K562 (cell line): ENCODE data around the gene COL28A1. TPM values are rescaled to one million over a fixed set of nuclear protein-coding genes. Genes with fewer than 3 reads are reported as not detected.

Experiments
- ATAC-seq: fragments of 200-7000 bp; cut with Tn5 transposase; 3 replicates; pipeline ENCODE4 v1.9.1; 2020; ENCODE audit warnings: moderate library complexity
- BruUV-seq: library from RNA; stranded (reverse); fragments of 400-500 nt; replicated peaks from 2 replicates; lab custom pipeline; 2021; lab: Mats Ljungman, UMichigan
- CTCF ChIA-PET: fragments of 300-600 bp; formaldehyde crosslinking; extraction: SDS; loops from one replicate; lab custom pipeline; 2021; ENCODE audit warnings: low intra/inter-chr PET ratio; lab: Yijun Ruan, JAX
- POLR2A ChIA-PET: fragments of 300-600, 350-650 bp; sonication (Branson Sonifier 250); formaldehyde crosslinking; extraction: SDS; loops from one replicate; lab custom pipeline; 2021; ENCODE audit warnings: antibody characterized with exemption, inconsistent platforms; lab: Yijun Ruan, JAX
- DNase-seq, 4 experiments: peaks; one replicate each; pipeline versions ENCODE4 v3.0.0 to v3.0.0-alpha.2; 2011 to 2018; ENCODE audit warnings: low spot score in 3 of 4, mixed read lengths in 3 of 4; ENCODE audit errors: extremely low read depth in 1 of 4
- FAIRE-seq: peaks from 2 replicates; lab custom pipeline; 2011; peaks lifted over from hg19 to GRCh38; lab: Jason Lieb, UNC
- H2AFZ ChIP-seq: 2 replicates; pipeline ENCODE4 v1.6.0; 2011; ENCODE audit warnings: low read depth, low read length, control low read depth, inconsistent platforms
- H3K27ac ChIP-seq: fragments of 200-600 bp; 3 replicates; pipeline ENCODE4 v1.8.0; 2011; ENCODE audit warnings: low read depth, mild to moderate bottlenecking, control low read depth, inconsistent platforms, low read length, moderate library complexity, mixed read lengths; ENCODE audit errors: extremely low read depth
- H3K27me3 ChIP-seq, 2 experiments: fragments of 300-600 bp in 1 of 2; 2 replicates in 1 of 2; 3 replicates in 1 of 2; pipeline versions ENCODE4 v1.6.0 to v1.8.0; 2011; ENCODE audit warnings: inconsistent platforms in 2 of 2, low read length in 2 of 2, mild to moderate bottlenecking in 1 of 2, mixed read lengths in 1 of 2, moderate library complexity in 1 of 2; ENCODE audit not compliant: control insufficient read depth in 2 of 2, insufficient read depth in 2 of 2
- H3K36me3 ChIP-seq: fragments of 300-600 bp; 3 replicates; pipeline ENCODE4 v1.8.0; 2011; ENCODE audit warnings: mild to moderate bottlenecking, low read length, inconsistent platforms; ENCODE audit not compliant: control insufficient read depth, insufficient read depth
- H3K4me1 ChIP-seq, 2 experiments: fragments of 200-600 bp in 1 of 2; replicated peaks in 1 of 2; 2 replicates in 1 of 2; 3 replicates in 1 of 2; pipeline versions ENCODE4 v1.5.1 to v1.8.0; 2011; ENCODE audit warnings: inconsistent platforms in 2 of 2, low read length in 2 of 2, mild to moderate bottlenecking in 1 of 2, mixed read lengths in 1 of 2, moderate library complexity in 1 of 2; ENCODE audit not compliant: control insufficient read depth in 2 of 2, insufficient read depth in 2 of 2
- H3K4me2 ChIP-seq: 2 replicates; pipeline ENCODE4 v1.6.1; 2011; ENCODE audit warnings: low read length, control low read depth, inconsistent platforms, mixed read lengths; ENCODE audit not compliant: insufficient read depth
- H3K4me3 ChIP-seq: fragments of 200-600 bp; sonication (generic), shearing (Covaris generic); 2 replicates; pipeline ENCODE4 v1.5.1; 2016; ENCODE audit warnings: control low read depth, inconsistent platforms
- H3K79me2 ChIP-seq: fragments of 200-600 bp; 3 replicates; pipeline ENCODE4 v1.8.0; 2011; ENCODE audit warnings: low read length, inconsistent platforms; ENCODE audit not compliant: control insufficient read depth, insufficient read depth
- H3K9ac ChIP-seq, 2 experiments: 2 replicates each; pipeline versions ENCODE4 v1.6.0 to v1.6.1; 2011; ENCODE audit warnings: low read depth in 2 of 2, low read length in 2 of 2, control low read depth in 1 of 2, inconsistent platforms in 1 of 2, mild to moderate bottlenecking in 1 of 2, mixed read lengths in 1 of 2; ENCODE audit not compliant: insufficient read depth in 1 of 2
- H3K9me1 ChIP-seq: one replicate; pipeline ENCODE4 v1.6.0; 2011; ENCODE audit warnings: inconsistent platforms, mild to moderate bottlenecking, low read length, moderate library complexity; ENCODE audit not compliant: control insufficient read depth, insufficient read depth
- H3K9me3 ChIP-seq: replicated peaks from 2 replicates; pipeline ENCODE4 v1.5.1; 2011; ENCODE audit warnings: low read depth, low read length, inconsistent platforms; ENCODE audit not compliant: control insufficient read depth, insufficient read depth
- H4K20me1 ChIP-seq: replicated peaks from 2 replicates; pipeline ENCODE4 v1.6.1; 2011; ENCODE audit warnings: low read length, inconsistent platforms, mixed read lengths; ENCODE audit not compliant: control insufficient read depth, insufficient read depth
- ATF1 ChIP-seq, 2 experiments: fragments of 450-650 bp in 1 of 2; IDR thresholded peaks; 2 replicates each; pipeline ENCODE4 v1.6.1; 2016; ENCODE audit warnings: missing compliant biosample characterization in 1 of 2, missing genetic modification characterization in 1 of 2
- CTBP1 ChIP-seq: fragments of 450-650 bp; IDR thresholded peaks from 2 replicates; pipeline ENCODE4 v1.6.1; 2016; ENCODE audit warnings: borderline replicate concordance
- FOXK1 ChIP-seq: sonication (generic); formaldehyde crosslinking; IDR thresholded peaks from 2 replicates; pipeline ENCODE4 v1.8.0; 2022; ENCODE audit warnings: missing genetic modification reagents, mild to moderate bottlenecking, borderline replicate concordance
- FOXK2 ChIP-seq, 2 experiments: fragments of 450-650 bp; IDR thresholded peaks in 1 of 2; conservative IDR thresholded peaks in 1 of 2; 2 replicates each; pipeline ENCODE4 v1.6.1; 2016; ENCODE audit warnings: low read depth in 2 of 2, mild to moderate bottlenecking in 1 of 2
- RAD21 ChIP-seq, 2 experiments: fragments of 250-450 bp in 1 of 2; fragments of 450-650 bp in 1 of 2; sonication (Bioruptor Pico) in 1 of 2; formaldehyde crosslinking in 1 of 2; IDR thresholded peaks in 1 of 2; conservative IDR thresholded peaks in 1 of 2; 2 replicates each; pipeline versions ENCODE4 v1.4.0 to v1.8.0; 2020 to 2022; ENCODE audit warnings: mild to moderate bottlenecking in 2 of 2, moderate library complexity in 1 of 2
- SMC3 ChIP-seq: conservative IDR thresholded peaks from 2 replicates; pipeline ENCODE4 v1.6.1; 2011; ENCODE audit warnings: low read depth, low read length, improper control_type of control experiment; ENCODE audit not compliant: insufficient read depth
- ZNF232 ChIP-seq: sonication (generic); formaldehyde crosslinking; IDR thresholded peaks from 2 replicates; pipeline ENCODE4 v1.8.0; 2022; ENCODE audit warnings: mild to moderate bottlenecking, missing genetic modification reagents
- ZNF280A ChIP-seq: fragments of 450-650 bp; IDR thresholded peaks from 2 replicates; pipeline ENCODE4 v1.6.1; 2018; ENCODE audit warnings: mild to moderate bottlenecking, low read depth; ENCODE audit not compliant: partially characterized antibody
- WGBS: fragments of 100-300 bp; shearing (Covaris generic); methylation state at CpG from one replicate; pipeline ENCODE4 v1.1.6; 2016; ENCODE audit warnings: low coverage, mixed read lengths; ENCODE audit not compliant: insufficient coverage; ENCODE audit errors: missing lambda C conversion rate; 5-methylcytosine and 5-hydroxymethylcytosine counted together
- in situ Hi-C: fragments of 300-500 bp; cut with MboI; formaldehyde crosslinking; loops from 4 replicates; pipeline ENCODE4 v1.15.0; 2018; ENCODE audit warnings: inconsistent platforms, mixed read lengths
- intact Hi-C: fragments of 100-400 bp; cut with micrococcal nuclease; formaldehyde crosslinking; loops from 2 replicates; pipeline ENCODE4 v1.14.2; 2022
- polyA plus RNA-seq, 8 experiments: library from polyadenylated mRNA; depleted of rRNA in 4 of 8; stranded (reverse) in 5 of 8; unstranded in 3 of 8; fragments of >200 nt; fragmentation: Nextera tagmentation in 2 of 8; fragmentation: Illumina TruSeq in 1 of 8; extraction: Ambion mirVana in 2 of 8; extraction: Trizol in 1 of 8; gene quantifications; 2 replicates each; pipeline versions ENCODE4 v1.2.1 to v1.2.3, GENCODE V29; 2011 to 2014; ENCODE audit warnings: inconsistent platforms in 1 of 8, missing spikeins in 1 of 8
- total RNA-seq, 7 experiments: library from RNA; depleted of rRNA in 6 of 7; stranded (reverse); fragments of >200 nt in 6 of 7; fragmentation: Illumina TruSeq in 2 of 7; extraction: Trizol in 2 of 7; gene quantifications; 2 replicates each; pipeline versions ENCODE4 v1.2.1 to v1.2.3, GENCODE V29; 2011 to 2021; ENCODE audit warnings: low replicate concordance in 1 of 7
- TF ChIP-seq, protein P1 (sequence below): fragments of 450-650 bp; IDR thresholded peaks from 2 replicates; pipeline ENCODE4 v1.6.1; 2017; ENCODE audit warnings: mild to moderate bottlenecking, moderate library complexity

The COL28A1 gene
- total and polyA plus RNA-seq, 9 of the 15 experiments (the other 6 are each of a cell fraction or from before 2014, with no cell fraction given), result 0.03 to 0.13 (median 0.05) TPM; not detected in 3

DNA sequence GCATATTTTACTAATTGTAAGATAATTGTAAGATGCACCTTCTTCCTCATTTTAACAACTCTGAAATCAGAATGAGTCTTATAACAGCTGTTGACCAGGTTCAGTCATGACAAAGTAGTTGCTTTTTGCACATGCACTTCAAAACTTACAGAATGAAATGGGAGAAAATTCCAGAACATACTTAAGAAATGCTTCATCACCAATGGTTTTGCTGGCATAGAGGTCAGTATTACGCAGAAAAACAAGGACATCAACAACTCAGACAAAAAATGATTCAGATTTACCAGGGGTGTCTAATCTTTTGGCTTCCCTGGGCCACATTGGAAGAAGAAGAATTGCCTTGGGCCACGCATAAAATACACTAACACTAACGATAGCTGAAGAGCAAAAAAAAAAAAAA, 13.3 kb downstream of the COL28A1 start (continued):
- TF ChIP-seq ATF1 (CRISPR knock-in tag; IDR thresholded peaks at IDR 0.05) (no peak), ATF1 (tag; IDR thresholded peaks at IDR 0.05) (no peak), FOXK2 (conservative IDR thresholded peaks at IDR 0.05 in 1 of 2, IDR thresholded peaks at IDR 0.05 in 1 of 2; ENCODE audit: low read depth in 2 of 2) (no peak)

DNA sequence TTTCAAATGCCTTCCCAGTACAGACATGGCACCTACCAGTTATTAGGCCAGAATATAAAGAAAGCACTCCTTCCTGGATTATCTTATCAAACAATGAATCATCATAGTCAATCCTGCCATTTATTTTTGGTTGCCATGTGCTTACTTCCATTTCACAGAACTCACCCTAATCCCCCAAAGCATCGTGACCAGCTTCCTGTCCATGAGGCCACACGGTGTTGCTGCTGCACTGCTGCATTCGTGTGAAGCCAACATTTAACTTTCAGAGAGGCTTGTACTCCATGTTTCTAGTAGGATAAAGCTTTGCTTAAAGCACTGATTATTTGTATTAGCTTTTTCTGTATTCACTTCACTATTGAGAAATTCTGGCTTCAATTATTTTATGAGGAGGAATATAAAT, 14.4 kb downstream of the COL28A1 start:
- 4% methylated on average over 3 of the region's 3 CpGs for WGBS
- Histone ChIP-seq H3K27me3 (no peaks in the 10 kb centered on the region), H4K20me1 (no peaks in the 10 kb centered on the region), H3K9me3 (no peaks in the 10 kb centered on the region), H3K9me1 (no peaks in the 10 kb centered on the region), H3K4me3 (no peak overlapping the region), H3K79me2 (no peaks in the 10 kb centered on the region), H3K36me3 (no peaks in the 10 kb centered on the region), H3K27ac (no peak overlapping the region), H2AFZ (peak overlapping the region; percentile 61; the same call in 1 of the 2 replicates), H3K4me2 (no peak overlapping the region), H3K9ac (no peak overlapping the region), H3K4me1 (no peaks in the 10 kb centered on the region)
- peak in 2 of 4 experiments; percentile 6 to 33 for DNase-seq
- no TSS peak for BruUV-seq
- in situ Hi-C loops, result no loop called here
- FAIRE-seq, result peak; percentile 68
- POLR2A ChIA-PET, result no interaction called here
- intact Hi-C loops, result loop anchor here (10.0 kb wide), 1 partner anchor 774 kb away; no protein-coding TSS in a partner anchor
- CTCF ChIA-PET, result no interaction called here
- ATAC-seq, result peak; percentile 75; the same call in 2 of the 3 replicates
- TF ChIP-seq, protein P1, sequence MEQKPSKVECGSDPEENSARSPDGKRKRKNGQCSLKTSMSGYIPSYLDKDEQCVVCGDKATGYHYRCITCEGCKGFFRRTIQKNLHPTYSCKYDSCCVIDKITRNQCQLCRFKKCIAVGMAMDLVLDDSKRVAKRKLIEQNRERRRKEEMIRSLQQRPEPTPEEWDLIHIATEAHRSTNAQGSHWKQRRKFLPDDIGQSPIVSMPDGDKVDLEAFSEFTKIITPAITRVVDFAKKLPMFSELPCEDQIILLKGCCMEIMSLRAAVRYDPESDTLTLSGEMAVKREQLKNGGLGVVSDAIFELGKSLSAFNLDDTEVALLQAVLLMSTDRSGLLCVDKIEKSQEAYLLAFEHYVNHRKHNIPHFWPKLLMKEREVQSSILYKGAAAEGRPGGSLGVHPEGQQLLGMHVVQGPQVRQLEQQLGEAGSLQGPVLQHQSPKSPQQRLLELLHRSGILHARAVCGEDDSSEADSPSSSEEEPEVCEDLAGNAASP, result no peak
- TF ChIP-seq RAD21 (CRISPR knock-in tag; conservative IDR thresholded peaks at IDR 0.05 in 1 of 2, IDR thresholded peaks at IDR 0.05 in 1 of 2) (peak; percentile 30 to 57; a peak in 3 of 4 replicates), FOXK1 (CRISPR knock-in tag) (no peak), CTBP1 (no peak), ZNF232 (no peak), ZNF280A (no peak), SMC3 (0 out of 2 replicates have a peak, but pooled peaks have one; percentile 7)
